ENCODE data around the gene CHD5. TPM values are rescaled to one million over a fixed set of nuclear protein-coding genes. Genes with fewer than 3 reads are reported as not detected.

The CHD5 gene
- polyA plus RNA-seq, 1 experiment = 0.02 TPM

- H3K27me3 ChIP-seq (ENCODE audit: control insufficient read depth, insufficient read depth, low read length) = peaks cover 28% of the 10 kb centered on the region
- H3K9me3 ChIP-seq (ENCODE audit: control insufficient read depth, insufficient read depth, low read length) = no peaks in the 10 kb centered on the region; the same call in 1 of the 2 replicates
- CTCF ChIA-PET = no interaction called here
- POLR2A ChIA-PET = no interaction called here
- no peak for DNase-seq (ENCODE audit: low read depth, low spot score)
- no peak overlapping the region for H3K27ac ChIP-seq (ENCODE audit: low read depth, low read length)
- no peak overlapping the region for H3K4me3 ChIP-seq (ENCODE audit: low read depth, low read length)
- TF ChIP-seq, protein P1, sequence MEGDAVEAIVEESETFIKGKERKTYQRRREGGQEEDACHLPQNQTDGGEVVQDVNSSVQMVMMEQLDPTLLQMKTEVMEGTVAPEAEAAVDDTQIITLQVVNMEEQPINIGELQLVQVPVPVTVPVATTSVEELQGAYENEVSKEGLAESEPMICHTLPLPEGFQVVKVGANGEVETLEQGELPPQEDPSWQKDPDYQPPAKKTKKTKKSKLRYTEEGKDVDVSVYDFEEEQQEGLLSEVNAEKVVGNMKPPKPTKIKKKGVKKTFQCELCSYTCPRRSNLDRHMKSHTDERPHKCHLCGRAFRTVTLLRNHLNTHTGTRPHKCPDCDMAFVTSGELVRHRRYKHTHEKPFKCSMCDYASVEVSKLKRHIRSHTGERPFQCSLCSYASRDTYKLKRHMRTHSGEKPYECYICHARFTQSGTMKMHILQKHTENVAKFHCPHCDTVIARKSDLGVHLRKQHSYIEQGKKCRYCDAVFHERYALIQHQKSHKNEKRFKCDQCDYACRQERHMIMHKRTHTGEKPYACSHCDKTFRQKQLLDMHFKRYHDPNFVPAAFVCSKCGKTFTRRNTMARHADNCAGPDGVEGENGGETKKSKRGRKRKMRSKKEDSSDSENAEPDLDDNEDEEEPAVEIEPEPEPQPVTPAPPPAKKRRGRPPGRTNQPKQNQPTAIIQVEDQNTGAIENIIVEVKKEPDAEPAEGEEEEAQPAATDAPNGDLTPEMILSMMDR (IDR thresholded peaks at IDR 0.05; ENCODE audit: low read depth, low read length) = no peak
Measured at GRCh38 chr1:6166221-6166620, 13.9 kb downstream of the CHD5 start.

- no peak for DNase-seq (ENCODE audit: low read depth, low spot score)
- Histone ChIP-seq H3K27ac (ENCODE audit: low read depth, low read length) (no peak overlapping the region), H3K9me3 (ENCODE audit: control insufficient read depth, insufficient read depth, low read length) (no peaks in the 10 kb centered on the region; the same call in 1 of the 2 replicates), H3K4me3 (ENCODE audit: low read depth, low read length) (no peak overlapping the region), H3K27me3 (ENCODE audit: control insufficient read depth, insufficient read depth, low read length) (peaks cover 26% of the 10 kb centered on the region)
- TF ChIP-seq, protein P1 (IDR thresholded peaks at IDR 0.05; ENCODE audit: low read depth, low read length) = no peak
- ChIA-PET CTCF (no interaction called here), POLR2A (no interaction called here)
Measured at GRCh38 chr1:6165441-6165985, 14.6 kb downstream of the CHD5 start.

- H3K27me3 ChIP-seq (ENCODE audit: control insufficient read depth, insufficient read depth, low read length) = peaks cover 26% of the 10 kb centered on the region
- CTCF ChIA-PET = no interaction called here
- TF ChIP-seq, protein P1 (IDR thresholded peaks at IDR 0.05; ENCODE audit: low read depth, low read length) = no peak
- H3K4me3 ChIP-seq (ENCODE audit: low read depth, low read length) = no peak overlapping the region
- no peak overlapping the region for H3K27ac ChIP-seq (ENCODE audit: low read depth, low read length)
- H3K9me3 ChIP-seq (ENCODE audit: control insufficient read depth, insufficient read depth, low read length) = no peaks in the 10 kb centered on the region; the same call in 1 of the 2 replicates
- POLR2A ChIA-PET = no interaction called here
- DNase-seq (ENCODE audit: low read depth, low spot score) = no peak
Measured at GRCh38 chr1:6165027-6165426, 15.1 kb downstream of the CHD5 start.

DNA sequence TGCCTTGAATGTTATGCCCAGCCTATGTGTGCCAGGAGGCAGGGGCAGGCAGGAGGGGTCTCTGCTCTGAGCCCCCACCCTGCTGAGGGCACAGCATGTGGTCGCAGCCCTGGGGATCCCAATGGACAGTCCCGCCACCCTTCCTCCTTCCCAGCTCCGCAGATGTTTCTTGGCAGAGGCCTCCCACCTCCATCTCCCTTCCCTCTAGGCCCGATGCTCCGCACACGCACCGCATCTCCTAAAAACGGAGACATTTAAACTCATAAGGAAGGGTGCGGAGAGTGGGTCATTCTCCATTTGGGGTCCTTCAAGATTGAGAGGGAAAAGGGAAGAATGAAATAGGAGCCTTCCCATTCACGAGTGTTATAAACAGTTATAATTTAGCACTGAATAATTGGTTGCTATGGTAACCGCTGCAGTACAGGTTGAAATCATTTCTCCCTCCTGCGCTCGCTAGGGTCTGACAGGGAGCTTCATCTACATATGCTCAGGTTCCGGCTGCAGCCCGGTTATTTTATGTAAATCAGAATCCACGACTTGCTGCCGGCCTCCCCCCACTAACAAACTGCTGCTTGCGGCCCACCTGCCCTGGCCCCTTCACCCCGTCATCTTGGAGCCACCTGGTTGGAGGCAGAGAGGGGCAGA, 16.0 kb downstream of the CHD5 start:
- CTCF ChIA-PET = no interaction called here
- Histone ChIP-seq H3K4me3 (ENCODE audit: low read depth, low read length) (no peak overlapping the region), H3K9me3 (ENCODE audit: control insufficient read depth, insufficient read depth, low read length) (no peaks in the 10 kb centered on the region; the same call in 1 of the 2 replicates), H3K27me3 (ENCODE audit: control insufficient read depth, insufficient read depth, low read length) (peaks cover 29% of the 10 kb centered on the region), H3K27ac (ENCODE audit: low read depth, low read length) (no peak overlapping the region)
- no peak for DNase-seq (ENCODE audit: low read depth, low spot score)
- TF ChIP-seq, protein P1 (IDR thresholded peaks at IDR 0.05; ENCODE audit: low read depth, low read length) = no peak
- POLR2A ChIA-PET = no interaction called here

GRCh38 chr1:6163191-6163972, 16.7 kb downstream of the CHD5 start:
- ChIA-PET POLR2A (no interaction called here), CTCF (no interaction called here)
- Histone ChIP-seq H3K27ac (ENCODE audit: low read depth, low read length) (no peak overlapping the region), H3K9me3 (ENCODE audit: control insufficient read depth, insufficient read depth, low read length) (no peaks in the 10 kb centered on the region), H3K27me3 (ENCODE audit: control insufficient read depth, insufficient read depth, low read length) (peaks cover 29% of the 10 kb centered on the region), H3K4me3 (ENCODE audit: low read depth, low read length) (no peak overlapping the region)
- TF ChIP-seq, protein P1 (IDR thresholded peaks at IDR 0.05; ENCODE audit: low read depth, low read length) = no peak
- DNase-seq (ENCODE audit: low read depth, low spot score) = no peak

Data from AG04450 (cell line).